Measurements from ENCODE around the gene TRIM59. TPM values are rescaled to one million over a fixed set of nuclear protein-coding genes. Genes with fewer than 3 reads are reported as not detected.

TRIM59 gene
- total and polyA plus RNA-seq, 9 of the 15 experiments (the other 6 are each of a cell fraction or from before 2014, with no cell fraction given), result 16.8 to 101 (median 34.8) TPM

DNA sequence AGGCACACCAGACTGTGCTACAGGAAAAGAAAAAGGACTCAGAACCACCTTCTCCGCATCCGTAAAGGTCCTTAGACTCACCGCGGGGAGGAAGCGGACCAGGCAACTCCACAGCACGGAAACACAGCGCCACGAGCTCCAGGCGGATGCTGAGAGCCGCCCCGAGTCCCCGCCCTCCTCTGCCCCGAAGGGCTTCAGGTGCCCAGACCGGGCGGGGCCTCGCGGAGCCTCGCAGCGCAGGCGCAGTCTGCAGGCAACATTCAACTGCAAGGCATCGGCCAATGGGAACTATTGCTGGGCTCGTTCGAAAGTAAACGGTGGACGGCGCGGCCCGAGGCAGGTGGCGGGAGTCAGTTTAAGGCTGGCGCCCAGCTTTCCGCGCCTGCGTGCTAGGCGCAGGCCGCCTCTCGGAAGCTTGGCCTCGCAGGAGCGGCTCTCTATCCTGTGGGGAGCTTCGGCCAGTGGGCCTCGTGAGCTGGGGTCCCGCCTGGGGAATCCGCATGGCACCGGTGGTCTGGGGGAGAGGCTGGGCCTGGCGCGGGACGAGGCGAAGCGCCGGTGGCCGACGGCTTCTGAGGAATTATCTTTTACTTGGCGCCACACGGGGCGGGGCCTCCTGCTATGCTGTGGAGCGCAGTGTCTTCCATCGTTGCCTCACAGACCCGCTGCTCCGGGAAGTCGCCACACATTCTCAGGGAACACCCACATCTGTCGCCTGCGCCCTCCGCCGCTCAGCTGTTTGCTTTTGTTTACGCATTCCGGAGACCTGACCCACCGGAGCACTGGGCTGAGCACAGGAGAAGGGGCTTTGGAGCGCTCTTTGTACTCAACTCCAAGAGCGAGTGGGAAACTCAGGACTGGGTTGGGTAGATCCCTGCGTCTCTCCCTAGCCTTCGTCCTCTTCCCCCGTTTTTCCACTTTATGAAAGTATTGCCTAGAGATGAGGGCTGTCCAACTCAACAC lies at the start of gene TRIM59 (continued):
- TF ChIP-seq ZNF12 (CRISPR knock-in tag; IDR thresholded peaks at IDR 0.05) (peak; percentile 78; the same call in 1 of the 2 replicates), ZNF253 (CRISPR knock-in tag; conservative IDR thresholded peaks at IDR 0.05) (no peak), SMARCA5 (IDR thresholded peaks at IDR 0.05) (no peak), SNIP1 (IDR thresholded peaks at IDR 0.05; ENCODE audit: low read depth) (no peak), NKRF (IDR thresholded peaks at IDR 0.05; ENCODE audit: borderline replicate concordance) (peak; percentile 70; the same call in 1 of the 2 replicates), MAX (CRISPR knock-in tag; IDR thresholded peaks at IDR 0.05) (peak; percentile 99), CAMTA2 (CRISPR knock-in tag; conservative IDR thresholded peaks at IDR 0.05) (no peak), E2F5 (CRISPR knock-in tag; IDR thresholded peaks at IDR 0.05) (peak; percentile 100), NEUROD1 (IDR thresholded peaks at IDR 0.05; ENCODE audit: borderline replicate concordance, low read depth, low read length, partially characterized antibody) (peak; percentile 18), TBP (optimal IDR thresholded peaks at IDR 0.05; ENCODE audit: low read depth, low read length) (peak; percentile 81), CCNT2 (IDR thresholded peaks at IDR 0.05; ENCODE audit: borderline replicate concordance, extremely low read depth, insufficient read length, low read depth, low read length) (peak; percentile 70), PTBP1 (IDR thresholded peaks at IDR 0.05; ENCODE audit: low read depth, low read length) (no peak), KAT8 (IDR thresholded peaks at IDR 0.05; ENCODE audit: low read depth) (no peak), ZFP36 (IDR thresholded peaks at IDR 0.05; ENCODE audit: low read depth, low read length, partially characterized antibody) (peak; percentile 1), CBFA2T3 (IDR thresholded peaks at IDR 0.05) (no peak), LARP7 (IDR thresholded peaks at IDR 0.05) (no peak)
- TF ChIP-seq, protein P1, sequence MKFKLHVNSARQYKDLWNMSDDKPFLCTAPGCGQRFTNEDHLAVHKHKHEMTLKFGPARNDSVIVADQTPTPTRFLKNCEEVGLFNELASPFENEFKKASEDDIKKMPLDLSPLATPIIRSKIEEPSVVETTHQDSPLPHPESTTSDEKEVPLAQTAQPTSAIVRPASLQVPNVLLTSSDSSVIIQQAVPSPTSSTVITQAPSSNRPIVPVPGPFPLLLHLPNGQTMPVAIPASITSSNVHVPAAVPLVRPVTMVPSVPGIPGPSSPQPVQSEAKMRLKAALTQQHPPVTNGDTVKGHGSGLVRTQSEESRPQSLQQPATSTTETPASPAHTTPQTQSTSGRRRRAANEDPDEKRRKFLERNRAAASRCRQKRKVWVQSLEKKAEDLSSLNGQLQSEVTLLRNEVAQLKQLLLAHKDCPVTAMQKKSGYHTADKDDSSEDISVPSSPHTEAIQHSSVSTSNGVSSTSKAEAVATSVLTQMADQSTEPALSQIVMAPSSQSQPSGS (CRISPR knock-in tag; IDR thresholded peaks at IDR 0.05), result no peak
- TF ChIP-seq, protein P2, sequence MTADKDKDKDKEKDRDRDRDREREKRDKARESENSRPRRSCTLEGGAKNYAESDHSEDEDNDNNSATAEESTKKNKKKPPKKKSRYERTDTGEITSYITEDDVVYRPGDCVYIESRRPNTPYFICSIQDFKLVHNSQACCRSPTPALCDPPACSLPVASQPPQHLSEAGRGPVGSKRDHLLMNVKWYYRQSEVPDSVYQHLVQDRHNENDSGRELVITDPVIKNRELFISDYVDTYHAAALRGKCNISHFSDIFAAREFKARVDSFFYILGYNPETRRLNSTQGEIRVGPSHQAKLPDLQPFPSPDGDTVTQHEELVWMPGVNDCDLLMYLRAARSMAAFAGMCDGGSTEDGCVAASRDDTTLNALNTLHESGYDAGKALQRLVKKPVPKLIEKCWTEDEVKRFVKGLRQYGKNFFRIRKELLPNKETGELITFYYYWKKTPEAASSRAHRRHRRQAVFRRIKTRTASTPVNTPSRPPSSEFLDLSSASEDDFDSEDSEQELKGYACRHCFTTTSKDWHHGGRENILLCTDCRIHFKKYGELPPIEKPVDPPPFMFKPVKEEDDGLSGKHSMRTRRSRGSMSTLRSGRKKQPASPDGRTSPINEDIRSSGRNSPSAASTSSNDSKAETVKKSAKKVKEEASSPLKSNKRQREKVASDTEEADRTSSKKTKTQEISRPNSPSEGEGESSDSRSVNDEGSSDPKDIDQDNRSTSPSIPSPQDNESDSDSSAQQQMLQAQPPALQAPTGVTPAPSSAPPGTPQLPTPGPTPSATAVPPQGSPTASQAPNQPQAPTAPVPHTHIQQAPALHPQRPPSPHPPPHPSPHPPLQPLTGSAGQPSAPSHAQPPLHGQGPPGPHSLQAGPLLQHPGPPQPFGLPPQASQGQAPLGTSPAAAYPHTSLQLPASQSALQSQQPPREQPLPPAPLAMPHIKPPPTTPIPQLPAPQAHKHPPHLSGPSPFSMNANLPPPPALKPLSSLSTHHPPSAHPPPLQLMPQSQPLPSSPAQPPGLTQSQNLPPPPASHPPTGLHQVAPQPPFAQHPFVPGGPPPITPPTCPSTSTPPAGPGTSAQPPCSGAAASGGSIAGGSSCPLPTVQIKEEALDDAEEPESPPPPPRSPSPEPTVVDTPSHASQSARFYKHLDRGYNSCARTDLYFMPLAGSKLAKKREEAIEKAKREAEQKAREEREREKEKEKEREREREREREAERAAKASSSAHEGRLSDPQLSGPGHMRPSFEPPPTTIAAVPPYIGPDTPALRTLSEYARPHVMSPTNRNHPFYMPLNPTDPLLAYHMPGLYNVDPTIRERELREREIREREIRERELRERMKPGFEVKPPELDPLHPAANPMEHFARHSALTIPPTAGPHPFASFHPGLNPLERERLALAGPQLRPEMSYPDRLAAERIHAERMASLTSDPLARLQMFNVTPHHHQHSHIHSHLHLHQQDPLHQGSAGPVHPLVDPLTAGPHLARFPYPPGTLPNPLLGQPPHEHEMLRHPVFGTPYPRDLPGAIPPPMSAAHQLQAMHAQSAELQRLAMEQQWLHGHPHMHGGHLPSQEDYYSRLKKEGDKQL (CRISPR knock-in tag; IDR thresholded peaks at IDR 0.05; ENCODE audit: borderline replicate concordance), result peak; percentile 99
